GM12872 (cell line): ENCODE data around the gene TTC17.

ENCODE experiments used
- CTCF ChIP-seq: IDR thresholded peaks from 3 replicates; pipeline ENCODE4 v1.5.1; 2011; ENCODE audit warnings: low read depth, mild to moderate bottlenecking, low read length, moderate library complexity; ENCODE audit not compliant: insufficient read depth

Gene TTC17

GRCh38 chr11:43427971-43428370, 69.3 kb downstream of the TTC17 start:
- TF ChIP-seq CTCF: no peak

- no peak for TF ChIP-seq CTCF
Measured at GRCh38 chr11:43434893-43435292, 76.2 kb downstream of the TTC17 start.

GRCh38 chr11:43440486-43440885, 81.8 kb downstream of the TTC17 start:
- no peak for TF ChIP-seq CTCF

- TF ChIP-seq CTCF: no peak
Measured at GRCh38 chr11:43443811-43444210, 85.1 kb downstream of the TTC17 start.

- no peak for TF ChIP-seq CTCF
Measured at GRCh38 chr11:43447151-43447550, 88.4 kb downstream of the TTC17 start.

GRCh38 chr11:43458486-43458885, 99.8 kb downstream of the TTC17 start:
- no peak for TF ChIP-seq CTCF

GRCh38 chr11:43459246-43459645, 100.5 kb downstream of the TTC17 start:
- no peak for TF ChIP-seq CTCF

- TF ChIP-seq CTCF: no peak
Measured at GRCh38 chr11:43462359-43462758, 103.6 kb downstream of the TTC17 start.
